SK-N-SH treated with all-trans-retinoic acid at 6 μM for 48 hours (cell line): Measurements from ENCODE around the gene NOXA1.

Experiments
- ATAC-seq: fragments of 200-7000 bp; cut with Tn5 transposase; 3 replicates; pipeline ENCODE4 v1.9.1; 2020; ENCODE audit warnings: mild to moderate bottlenecking, moderate library complexity
- ARNTL ChIP-seq: fragments of 450-650 bp; formaldehyde crosslinking; IDR thresholded peaks from 2 replicates; pipeline ENCODE4 v1.5.0; 2020; ENCODE audit warnings: low read depth, mild to moderate bottlenecking, moderate library complexity, borderline replicate concordance
- BACH2 ChIP-seq: fragments of 250-450 bp; sonication (Bioruptor Pico); IDR thresholded peaks from 2 replicates; pipeline ENCODE4 v1.9.0; 2021; ENCODE audit warnings: mild to moderate bottlenecking, borderline replicate concordance
- CREB5 ChIP-seq: fragments of 250-450 bp; sonication (Bioruptor Pico); IDR thresholded peaks from 2 replicates; pipeline ENCODE4 v1.5.1; 2020; ENCODE audit warnings: low read depth, mild to moderate bottlenecking, moderate library complexity
- CSDC2 ChIP-seq: fragments of 250-450 bp; sonication (Bioruptor Pico); IDR thresholded peaks from 2 replicates; pipeline ENCODE4 v1.5.0; 2020; ENCODE audit warnings: mild to moderate bottlenecking, moderate library complexity
- CSRNP3 ChIP-seq: fragments of 250-450 bp; sonication (Bioruptor Pico); IDR thresholded peaks from 2 replicates; pipeline ENCODE4 v1.5.1; 2021; ENCODE audit warnings: mild to moderate bottlenecking, moderate library complexity
- ESRRG ChIP-seq: fragments of 250-450 bp; sonication (Bioruptor Pico); IDR thresholded peaks from 2 replicates; pipeline ENCODE4 v1.6.1; 2021; ENCODE audit warnings: mild to moderate bottlenecking
- GLIS3 ChIP-seq: fragments of 250-450 bp; sonication (Bioruptor Pico); IDR thresholded peaks from 2 replicates; pipeline ENCODE4 v1.5.0; 2020; ENCODE audit warnings: mild to moderate bottlenecking, moderate library complexity
- ISL1 ChIP-seq: fragments of 250-450 bp; sonication (Bioruptor Pico); IDR thresholded peaks from 2 replicates; pipeline ENCODE4 v2.1.2; 2022; ENCODE audit warnings: mild to moderate bottlenecking, moderate library complexity
- OSR1 ChIP-seq: fragments of 250-450 bp; sonication (Bioruptor Pico); IDR thresholded peaks from 2 replicates; pipeline ENCODE4 v1.8.0; 2022; ENCODE audit warnings: moderate library complexity, mild to moderate bottlenecking, inconsistent platforms
- POU6F1 ChIP-seq: fragments of 250-450 bp; sonication (Bioruptor Pico); IDR thresholded peaks from 2 replicates; pipeline ENCODE4 v1.8.0; 2021; ENCODE audit warnings: low read depth, mild to moderate bottlenecking, moderate library complexity, borderline replicate concordance
- PPARA ChIP-seq: fragments of 250-450 bp; sonication (Bioruptor Pico); IDR thresholded peaks from 2 replicates; pipeline ENCODE4 v1.5.0; 2020; ENCODE audit warnings: mild to moderate bottlenecking, borderline replicate concordance
- SNAI2 ChIP-seq: fragments of 250-450 bp; sonication (Bioruptor Pico); IDR thresholded peaks from 2 replicates; pipeline ENCODE4 v1.5.0; 2020; ENCODE audit warnings: mild to moderate bottlenecking, moderate library complexity
- TCF4 ChIP-seq: fragments of 250-450 bp; sonication (Bioruptor Pico); IDR thresholded peaks from 2 replicates; pipeline ENCODE4 v1.8.0; 2021; ENCODE audit warnings: mild to moderate bottlenecking, moderate library complexity, borderline replicate concordance
- TOX ChIP-seq: fragments of 250-450 bp; sonication (Bioruptor Pico); IDR thresholded peaks from 2 replicates; pipeline ENCODE4 v1.8.0; 2021; ENCODE audit warnings: mild to moderate bottlenecking, moderate library complexity, borderline replicate concordance
- TSHZ2 ChIP-seq: fragments of 250-450 bp; sonication (Bioruptor Pico); IDR thresholded peaks from 2 replicates; pipeline ENCODE4 v1.5.0; 2020; ENCODE audit warnings: mild to moderate bottlenecking, moderate library complexity
- ZFP30 ChIP-seq: fragments of 450-650 bp; formaldehyde crosslinking; IDR thresholded peaks from 2 replicates; pipeline ENCODE4 v1.5.0; 2022; ENCODE audit warnings: mild to moderate bottlenecking, moderate library complexity
- ZNF565 ChIP-seq: fragments of 450-650 bp; formaldehyde crosslinking; conservative IDR thresholded peaks from 2 replicates; pipeline ENCODE4 v1.5.0; 2020; ENCODE audit warnings: low read depth, mild to moderate bottlenecking, moderate library complexity
- ZNF70 ChIP-seq: fragments of 450-650 bp; formaldehyde crosslinking; IDR thresholded peaks from 2 replicates; pipeline ENCODE4 v1.5.0; 2020; ENCODE audit warnings: mild to moderate bottlenecking, moderate library complexity
- ZNF8 ChIP-seq: fragments of 450-650 bp; formaldehyde crosslinking; IDR thresholded peaks from 2 replicates; pipeline ENCODE4 v1.5.0; 2020; ENCODE audit warnings: mild to moderate bottlenecking, moderate library complexity

NOXA1 gene

GRCh38 chr9:137461316-137461662 is 38.1 kb downstream of the NOXA1 start:
- no peak for ATAC-seq
- TF ChIP-seq BACH2 (CRISPR knock-in tag) (no peak), CSRNP3 (no peak), ZNF8 (CRISPR knock-in tag) (no peak), OSR1 (no peak), PPARA (CRISPR knock-in tag) (no peak), TOX (CRISPR knock-in tag) (no peak)

- ATAC-seq = no peak
- no peak for TF ChIP-seq CSDC2 (CRISPR knock-in tag)
- TF ChIP-seq TSHZ2 (CRISPR knock-in tag) = no peak
- TF ChIP-seq CREB5 (CRISPR knock-in tag) = no peak
- no peak for TF ChIP-seq TCF4
- TF ChIP-seq TOX (CRISPR knock-in tag) = no peak
- no peak for TF ChIP-seq ZNF8 (CRISPR knock-in tag)
- no peak for TF ChIP-seq GLIS3 (CRISPR knock-in tag)
- no peak for TF ChIP-seq ISL1 (CRISPR knock-in tag)
- no peak for TF ChIP-seq SNAI2 (CRISPR knock-in tag)
- TF ChIP-seq ESRRG (CRISPR knock-in tag) = no peak
- no peak for TF ChIP-seq ZNF70 (CRISPR knock-in tag)
- TF ChIP-seq POU6F1 (CRISPR knock-in tag) = no peak
- no peak for TF ChIP-seq ZNF565 (CRISPR knock-in tag)
- TF ChIP-seq ZFP30 (CRISPR knock-in tag) = no peak
- TF ChIP-seq PPARA (CRISPR knock-in tag) = no peak
- no peak for TF ChIP-seq ARNTL
These were observed 38.6 kb downstream of the NOXA1 start for GRCh38 chr9:137461663-137462395.

GRCh38 chr9:137462396-137462985 is 39.3 kb downstream of the NOXA1 start:
- no peak for TF ChIP-seq ZNF565 (CRISPR knock-in tag)
- no peak for TF ChIP-seq ISL1 (CRISPR knock-in tag)
- no peak for TF ChIP-seq ZNF8 (CRISPR knock-in tag)
- no peak for TF ChIP-seq ZFP30 (CRISPR knock-in tag)
- TF ChIP-seq CSRNP3 = no peak
- TF ChIP-seq OSR1 = no peak
- TF ChIP-seq CSDC2 (CRISPR knock-in tag) = no peak
- ATAC-seq = no peak
